K562 (cell line): Measurements from ENCODE around the gene CLK3. TPM values are rescaled to one million over a fixed set of nuclear protein-coding genes. Genes with fewer than 3 reads are reported as not detected.

Experiments
- ARID2 ChIP-seq: fragments of 450-650 bp; IDR thresholded peaks from 2 replicates; pipeline ENCODE4 v1.6.1; 2017; ENCODE audit warnings: antibody characterized with exemption, mild to moderate bottlenecking
- ARNT ChIP-seq, 2 experiments: fragments of 450-650 bp; IDR thresholded peaks; 2 replicates each; pipeline ENCODE4 v1.6.1; 2016; ENCODE audit warnings: mild to moderate bottlenecking in 1 of 2
- CC2D1A ChIP-seq: fragments of 450-650 bp; IDR thresholded peaks from 2 replicates; pipeline ENCODE4 v1.6.1; 2017; ENCODE audit warnings: mild to moderate bottlenecking
- CHD2 ChIP-seq: IDR thresholded peaks from 2 replicates; pipeline ENCODE4 v1.6.1; 2011; ENCODE audit warnings: low read depth, low read length
- HMGXB4 ChIP-seq: sonication (generic); formaldehyde crosslinking; IDR thresholded peaks from 2 replicates; pipeline ENCODE4 v1.8.1; 2023; ENCODE audit warnings: mild to moderate bottlenecking, missing genetic modification reagents
- HOXB6 ChIP-seq: fragments of 250-450 bp; sonication (Bioruptor Pico); IDR thresholded peaks from 2 replicates; pipeline ENCODE4 v1.5.1; 2022; ENCODE audit warnings: mild to moderate bottlenecking, borderline replicate concordance
- ILK ChIP-seq: fragments of 450-650 bp; IDR thresholded peaks from 2 replicates; pipeline ENCODE4 v1.6.1; 2016; ENCODE audit warnings: missing genetic modification characterization, low read depth, mild to moderate bottlenecking, missing compliant biosample characterization, moderate library complexity, borderline replicate concordance
- KAT2B ChIP-seq: IDR thresholded peaks from one replicate; pipeline ENCODE4 v1.6.1; 2012; ENCODE audit warnings: low read depth, mild to moderate bottlenecking, control low read depth, inconsistent platforms, low read length, moderate library complexity
- PTRF ChIP-seq: fragments of 450-650 bp; IDR thresholded peaks from 2 replicates; pipeline ENCODE4 v1.6.1; 2016; ENCODE audit warnings: mild to moderate bottlenecking, missing genetic modification characterization, missing compliant biosample characterization
- RERE ChIP-seq: sonication (generic); formaldehyde crosslinking; IDR thresholded peaks from 2 replicates; pipeline ENCODE4 v1.8.0; 2023; ENCODE audit warnings: missing genetic modification reagents, mild to moderate bottlenecking, borderline replicate concordance
- RFX5 ChIP-seq: IDR thresholded peaks from 2 replicates; pipeline ENCODE4 v1.6.1; 2011; ENCODE audit warnings: low read depth, mild to moderate bottlenecking, improper control_type of control experiment, low read length
- SETDB1 ChIP-seq: IDR thresholded peaks from one replicate; pipeline ENCODE4 v1.6.1; 2012; ENCODE audit warnings: low read length, control low read depth, inconsistent platforms
- SNIP1 ChIP-seq: fragments of 450-650 bp; IDR thresholded peaks from 2 replicates; pipeline ENCODE4 v1.7.1; 2017; ENCODE audit warnings: low read depth, mild to moderate bottlenecking
- ZBTB26 ChIP-seq: fragments of 450-650 bp; formaldehyde crosslinking; IDR thresholded peaks from 2 replicates; pipeline ENCODE4 v1.4.0; 2022; ENCODE audit warnings: missing genetic modification characterization
- ZBTB43 ChIP-seq: sonication (generic); formaldehyde crosslinking; IDR thresholded peaks from 2 replicates; pipeline ENCODE4 v1.8.0; 2023; ENCODE audit warnings: mild to moderate bottlenecking, missing genetic modification reagents
- ZNF217 ChIP-seq: sonication (generic); formaldehyde crosslinking; IDR thresholded peaks from 2 replicates; pipeline ENCODE4 v1.8.0; 2022; ENCODE audit warnings: mild to moderate bottlenecking, missing genetic modification reagents
- ZNF57 ChIP-seq: fragments of 450-650 bp; formaldehyde crosslinking; IDR thresholded peaks from 2 replicates; pipeline ENCODE4 v1.4.0; 2020; ENCODE audit warnings: mild to moderate bottlenecking, moderate library complexity
- ZNF766 ChIP-seq: fragments of 200-800 bp; sonication (Bioruptor generic); conservative IDR thresholded peaks from 2 replicates; pipeline ENCODE4 v1.6.1; 2016; ENCODE audit warnings: missing genetic modification characterization, missing compliant biosample characterization
- ZZZ3 ChIP-seq: fragments of 450-650 bp; IDR thresholded peaks from 2 replicates; pipeline ENCODE4 v1.6.1; 2016; ENCODE audit warnings: antibody characterized with exemption, mild to moderate bottlenecking, moderate library complexity
- polyA plus RNA-seq, 8 experiments: library from polyadenylated mRNA; depleted of rRNA in 4 of 8; stranded (reverse) in 5 of 8; unstranded in 3 of 8; fragments of >200 nt; fragmentation: Nextera tagmentation in 2 of 8; fragmentation: Illumina TruSeq in 1 of 8; extraction: Ambion mirVana in 2 of 8; extraction: Trizol in 1 of 8; gene quantifications; 2 replicates each; pipeline versions ENCODE4 v1.2.1 to v1.2.3, GENCODE V29; 2011 to 2014; ENCODE audit warnings: inconsistent platforms in 1 of 8, missing spikeins in 1 of 8
- total RNA-seq, 7 experiments: library from RNA; depleted of rRNA in 6 of 7; stranded (reverse); fragments of >200 nt in 6 of 7; fragmentation: Illumina TruSeq in 2 of 7; extraction: Trizol in 2 of 7; gene quantifications; 2 replicates each; pipeline versions ENCODE4 v1.2.1 to v1.2.3, GENCODE V29; 2011 to 2021; ENCODE audit warnings: low replicate concordance in 1 of 7

Gene CLK3
- total and polyA plus RNA-seq, 9 of the 15 experiments (the other 6 are each of a cell fraction or from before 2014, with no cell fraction given), result 1.2 to 95.2 (median 51.7) TPM

GRCh38 chr15:74580538-74581350 is 34.9 kb upstream of the CLK3 start (continued):
- TF ChIP-seq ZBTB26 (CRISPR knock-in tag) (no peak), HMGXB4 (CRISPR knock-in tag) (no peak), ZNF766 (no peak), CC2D1A (no peak), KAT2B (no peak), ZZZ3 (no peak), RERE (CRISPR knock-in tag) (no peak), ZBTB43 (CRISPR knock-in tag) (no peak), ARID2 (no peak), ILK (no peak), PTRF (no peak), ARNT (IDR thresholded peaks at IDR 0.05) (no peak), ZNF217 (CRISPR knock-in tag) (no peak), RFX5 (no peak), ZNF57 (CRISPR knock-in tag) (no peak), SETDB1 (no peak), HOXB6 (no peak), SNIP1 (no peak), CHD2 (no peak)
